Stimulated activated CD8-positive, alpha-beta memory T cell treated with anti-CD3 and anti-CD28 coated beads, Interleukin-12 subunit alpha, Interleukin-12 subunit beta, amount 100 ng/mL, for 4 hours (primary cell): ENCODE data around the gene TAP1.

Experiments used
- DNase-seq: peaks from one replicate; pipeline ENCODE4 v3.0.0-alpha.2; 2020; ENCODE audit warnings: low read depth

TAP1 gene

DNA sequence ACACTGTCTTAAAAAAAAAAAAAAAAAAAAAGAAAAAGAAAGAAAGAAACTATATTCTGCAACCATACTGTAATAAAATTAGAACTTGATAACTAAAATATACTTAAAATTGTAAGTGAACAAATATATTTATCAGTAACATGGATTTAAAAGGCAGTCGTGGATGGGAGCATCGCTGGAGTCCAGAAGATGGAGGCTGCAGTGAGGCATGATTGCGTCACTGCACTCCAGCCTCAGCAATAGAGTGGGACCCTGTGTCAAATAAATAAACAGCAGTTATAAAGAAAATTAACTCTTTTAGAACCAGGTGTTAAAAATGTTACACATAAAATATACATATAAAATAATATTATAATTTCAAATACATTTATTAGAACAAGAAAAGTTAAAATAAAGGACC lies 9.2 kb upstream of the TAP1 start:
- DNase-seq = no peak

DNA sequence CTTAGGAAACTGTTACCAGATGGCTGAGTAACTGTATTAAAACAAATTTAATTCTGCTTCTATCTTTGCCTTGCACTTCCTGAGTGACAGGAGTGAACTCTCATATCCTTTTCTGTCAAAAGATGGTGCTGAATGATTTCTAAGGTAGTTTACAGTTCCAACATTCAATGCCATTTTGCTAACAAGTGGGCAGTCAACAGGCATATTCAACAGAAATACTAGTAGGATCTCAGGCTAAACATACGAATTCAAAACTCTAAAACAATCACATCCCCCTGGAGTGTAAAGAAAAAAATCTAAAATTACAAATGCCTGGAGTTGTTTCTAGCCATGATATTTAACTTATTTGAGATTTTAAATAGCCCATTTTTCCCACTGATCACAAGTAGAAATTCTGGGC lies 7.2 kb upstream of the TAP1 start:
- no peak for DNase-seq

DNA sequence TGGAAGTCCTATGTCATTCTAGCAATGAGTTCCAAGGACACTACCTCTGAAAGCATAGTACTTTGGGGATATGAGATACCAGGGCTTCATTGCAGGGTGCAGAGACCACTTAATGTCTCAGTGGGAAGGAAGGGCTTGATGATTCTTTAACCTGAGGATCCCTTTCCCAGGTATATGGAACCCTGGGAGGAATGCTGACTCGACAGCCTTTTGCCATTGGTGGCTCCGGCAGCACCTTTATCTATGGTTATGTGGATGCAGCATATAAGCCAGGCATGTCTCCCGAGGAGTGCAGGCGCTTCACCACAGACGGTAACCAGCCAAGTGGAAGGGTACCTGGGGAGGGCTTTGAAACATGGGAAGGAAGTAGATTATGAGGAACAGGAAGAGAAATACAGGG lies 4.7 kb upstream of the TAP1 start:
- DNase-seq = no peak

DNA sequence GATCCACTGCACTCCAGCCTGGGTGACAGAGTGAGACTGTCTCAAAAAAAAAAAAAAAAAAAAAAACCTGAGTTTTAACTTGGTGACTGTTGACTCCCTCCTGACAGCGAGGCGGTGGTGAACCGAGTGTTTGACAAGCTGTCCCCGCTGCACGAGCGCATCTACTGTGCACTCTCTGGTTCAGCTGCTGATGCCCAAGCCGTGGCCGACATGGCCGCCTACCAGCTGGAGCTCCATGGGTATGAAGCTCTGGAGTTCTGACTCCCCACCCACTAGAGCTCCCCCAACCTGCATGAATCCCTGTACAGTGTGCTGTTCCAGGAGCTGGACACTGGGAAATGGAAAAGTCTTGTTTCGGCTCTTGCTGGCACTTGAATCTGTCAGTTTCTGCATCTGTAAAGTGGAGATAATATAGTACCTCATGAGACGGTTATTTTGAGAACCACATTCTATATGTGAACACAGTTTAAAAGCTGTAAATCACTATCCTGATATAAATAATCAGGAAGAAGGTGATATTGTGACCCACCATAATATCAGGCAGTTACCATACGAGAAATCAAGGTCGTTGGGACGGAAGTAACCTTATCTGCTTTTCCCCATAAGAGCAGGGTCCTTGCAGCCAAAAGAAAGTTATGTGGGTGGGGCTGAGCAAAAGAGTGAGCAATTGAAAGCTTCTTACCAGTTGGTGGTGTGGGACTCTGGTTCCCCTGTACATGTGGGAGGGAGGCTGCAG lies 3.8 kb upstream of the TAP1 start:
- DNase-seq = no peak

DNA sequence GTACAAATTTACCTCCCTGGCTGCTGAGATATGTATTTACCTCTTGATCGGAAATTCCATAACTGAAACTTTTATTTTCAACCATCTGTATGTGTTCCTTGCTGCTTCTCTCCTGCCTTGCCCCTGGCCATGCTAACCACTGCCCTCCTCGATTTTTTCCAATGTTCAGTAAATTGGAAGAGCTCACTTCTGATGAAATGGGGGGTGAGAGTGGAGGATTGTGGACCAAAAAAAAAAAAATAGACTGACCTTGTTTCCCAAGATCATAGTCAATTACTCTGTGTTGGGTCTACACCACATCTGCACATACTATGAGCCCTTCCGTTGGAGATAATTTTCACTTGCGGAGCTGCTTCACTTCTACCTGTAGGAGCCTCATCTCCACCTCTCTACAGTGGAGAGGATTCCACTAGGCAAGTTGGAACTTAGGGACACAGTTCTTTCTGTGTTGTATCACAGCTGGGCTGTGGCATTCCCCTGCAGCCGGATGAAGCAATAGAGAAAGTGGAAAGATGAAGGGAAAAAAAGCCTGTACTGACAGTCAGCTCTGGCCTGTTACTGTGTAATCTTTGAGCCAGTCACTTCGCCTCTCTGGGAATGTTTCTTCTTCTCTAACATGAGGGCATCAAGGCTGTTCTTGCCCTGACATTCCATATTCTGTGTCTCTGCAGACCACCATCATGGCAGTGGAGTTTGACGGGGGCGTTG lies 2.1 kb upstream of the TAP1 start:
- no peak for DNase-seq

DNA sequence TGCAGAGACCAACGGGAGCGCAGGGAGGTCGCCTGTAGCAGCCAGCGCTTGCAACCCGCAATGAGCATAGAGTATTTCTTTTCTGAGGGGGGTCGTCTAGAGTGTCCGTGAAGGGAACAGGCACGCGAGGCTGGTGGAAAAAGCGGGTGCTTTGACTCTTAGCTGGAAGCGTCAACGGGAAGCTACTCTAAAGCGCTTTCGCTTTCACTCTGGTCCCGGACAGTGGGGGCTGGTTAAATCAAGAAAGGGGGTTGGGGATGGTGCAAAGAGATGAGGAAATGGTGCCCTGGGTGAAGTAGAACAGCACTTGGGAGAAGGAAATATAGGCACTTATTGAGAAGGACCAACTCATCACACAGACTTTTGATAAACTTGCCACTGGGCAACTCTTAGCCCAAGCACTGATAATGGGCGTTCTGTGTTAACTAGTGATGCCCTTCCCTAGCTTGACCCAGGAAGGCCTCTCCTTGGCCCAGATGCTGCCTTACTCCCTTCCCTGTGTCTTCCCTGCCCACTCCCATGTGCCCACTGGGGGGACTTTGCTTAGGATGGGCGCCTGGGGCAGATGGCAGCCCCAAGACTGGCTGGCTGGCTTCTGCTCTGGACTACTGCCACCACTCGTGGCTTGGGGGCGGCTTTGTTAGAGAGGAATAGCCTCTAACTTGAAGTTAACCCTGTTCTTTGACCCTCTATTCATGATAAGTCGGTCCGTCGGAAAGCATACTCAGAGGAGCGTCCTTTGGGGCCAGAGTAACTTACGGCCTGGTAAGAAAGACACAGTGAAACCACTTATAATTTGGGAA lies 1.1 kb upstream of the TAP1 start:
- peak; percentile 44 for DNase-seq

DNA sequence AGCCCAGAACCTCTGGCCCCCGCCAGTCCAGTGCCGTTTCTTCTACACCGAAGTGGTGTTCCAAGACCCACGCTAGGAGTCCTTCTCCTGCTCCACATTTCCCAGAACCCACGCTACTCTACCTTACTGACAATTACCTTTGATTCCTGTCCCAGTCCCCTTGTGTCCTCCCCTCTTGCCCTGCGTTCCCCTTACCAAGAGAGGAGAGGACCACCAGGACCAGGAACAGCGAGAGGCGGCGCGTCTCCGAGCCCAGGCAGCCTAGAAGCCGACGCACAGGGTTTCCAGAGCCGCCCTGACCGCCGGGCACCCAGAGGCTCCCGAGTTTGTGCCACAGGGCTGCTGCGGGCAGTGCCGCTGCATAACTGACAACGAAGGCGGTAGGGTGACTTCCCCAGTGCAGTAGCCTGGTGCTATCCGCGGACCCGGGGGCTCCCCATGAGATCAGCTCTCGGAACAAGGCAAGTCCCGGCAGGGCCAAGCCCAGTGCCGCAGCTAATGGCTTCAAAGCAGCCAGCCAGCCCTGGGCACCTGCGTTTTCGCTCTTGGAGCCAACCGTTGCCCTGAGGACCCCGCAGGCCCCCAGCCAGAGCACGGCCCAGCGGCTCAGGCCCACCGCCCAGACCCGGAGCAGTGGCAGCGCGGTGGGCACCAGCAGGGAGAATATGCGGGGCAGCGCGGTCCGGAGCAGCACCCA lies 512 bp downstream of the TAP1 start:
- DNase-seq = peak; percentile 34

DNA sequence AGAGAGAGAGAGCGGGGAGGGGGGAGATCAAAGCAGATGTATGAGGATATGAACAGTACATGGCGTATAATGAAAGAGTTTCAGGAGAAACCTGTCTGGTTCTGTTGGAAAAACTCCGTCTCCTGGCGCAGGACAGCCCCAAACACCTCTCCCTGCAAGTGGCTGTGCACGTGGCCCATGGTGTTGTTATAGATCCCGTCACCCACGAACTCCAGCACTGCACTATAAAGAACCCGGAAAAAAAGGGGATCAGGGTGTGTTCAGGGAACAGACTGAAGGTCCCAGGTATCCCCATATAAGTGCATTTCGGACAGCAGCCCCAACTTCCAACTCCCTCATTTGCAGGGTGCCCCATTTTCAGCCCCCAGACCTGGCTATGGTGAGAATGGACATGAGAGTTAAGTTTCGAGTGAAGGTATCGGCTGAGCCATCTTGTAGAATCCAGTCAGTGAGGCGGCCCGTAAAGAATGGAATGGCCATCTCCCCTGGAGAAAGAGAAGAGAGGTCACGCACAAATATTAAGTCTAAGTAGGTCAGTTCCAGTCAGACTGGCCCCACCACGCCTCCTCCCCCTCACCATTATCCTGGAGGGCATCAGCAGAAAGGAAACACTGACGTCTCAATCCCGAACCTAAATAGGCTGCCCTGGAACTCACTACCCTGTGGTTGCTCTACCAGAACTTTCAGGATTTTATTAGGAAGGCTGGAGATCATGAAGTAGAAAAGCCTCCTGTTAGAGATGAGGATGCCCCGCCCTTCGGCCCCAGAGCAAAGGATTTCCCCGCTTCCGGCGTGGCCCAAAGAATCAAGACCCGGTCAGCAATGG lies 1.3 kb downstream of the TAP1 start:
- DNase-seq = no peak

DNA sequence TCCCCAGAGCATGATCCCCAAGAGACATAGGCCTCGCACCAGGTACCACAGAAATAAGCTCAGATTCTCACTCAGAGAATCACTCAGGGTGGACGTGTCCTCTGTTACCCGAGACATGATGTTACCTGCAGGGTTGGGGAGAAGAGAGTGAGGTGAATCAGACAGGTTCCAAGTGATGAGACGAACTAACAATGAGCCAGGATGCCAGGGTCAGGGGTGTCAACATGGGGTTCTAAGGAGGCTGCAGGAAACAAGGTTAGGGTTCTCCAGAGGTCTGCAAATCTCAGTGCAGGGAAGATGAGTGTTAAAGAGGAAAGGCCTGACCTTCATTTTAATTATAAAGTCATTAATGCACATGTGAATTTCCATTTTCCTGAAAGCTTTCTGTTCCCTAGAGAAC lies 2.5 kb downstream of the TAP1 start:
- DNase-seq = no peak

DNA sequence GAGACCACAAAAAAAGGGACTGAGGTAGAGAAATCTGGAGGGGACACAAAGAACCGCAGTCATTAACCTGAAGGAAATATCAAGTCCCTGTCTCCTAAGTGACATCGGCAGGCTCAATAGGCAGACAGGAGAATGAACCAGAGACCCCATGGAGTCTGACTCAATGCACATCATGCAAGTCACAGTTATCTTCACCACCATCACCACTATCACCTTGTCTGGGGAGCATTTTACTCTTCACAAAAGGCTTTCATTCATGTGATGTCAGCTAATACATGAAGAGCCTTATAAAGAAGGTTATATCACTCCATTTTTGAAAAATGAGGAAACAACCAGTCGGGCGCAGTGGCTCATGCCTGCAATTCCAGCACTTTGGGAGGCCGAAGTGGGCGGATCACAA lies 4.4 kb downstream of the TAP1 start:
- no peak for DNase-seq

DNA sequence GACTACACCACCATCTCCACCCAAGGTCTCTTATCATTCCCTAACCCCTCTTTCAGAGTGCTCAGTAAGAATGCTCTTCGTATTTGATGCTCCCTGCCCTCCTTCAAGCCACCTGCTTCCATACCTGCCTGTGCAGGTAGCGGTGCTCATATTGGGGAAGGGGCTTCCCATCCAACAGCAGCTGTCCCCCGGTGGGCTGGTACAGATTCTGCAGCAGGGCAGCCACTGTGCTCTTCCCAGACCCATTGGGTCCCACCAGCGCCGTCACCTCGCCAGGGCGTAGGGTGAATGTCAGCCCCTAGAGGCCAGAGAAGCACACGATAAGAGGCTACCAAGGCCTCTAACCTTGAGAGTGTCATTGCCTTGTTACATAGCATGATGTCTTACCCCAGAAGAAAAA lies 5.7 kb downstream of the TAP1 start:
- no peak for DNase-seq

DNA sequence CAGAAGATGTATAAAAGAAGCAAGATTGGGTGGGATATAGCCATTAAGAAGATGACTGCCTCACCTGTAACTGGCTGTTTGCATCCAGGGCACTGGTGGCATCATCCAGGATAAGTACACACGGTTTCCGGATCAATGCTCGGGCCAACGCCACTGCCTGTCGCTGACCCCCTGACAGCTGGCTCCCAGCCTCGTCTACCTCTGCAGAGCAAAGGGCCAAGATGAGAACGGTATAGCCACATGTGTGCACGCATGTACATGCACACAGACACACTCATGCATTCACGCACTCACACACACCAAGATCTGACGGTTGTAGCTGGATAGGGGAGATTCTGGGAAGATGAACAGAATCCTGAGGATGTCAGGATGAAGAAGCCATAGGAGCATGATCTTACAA lies 6.5 kb downstream of the TAP1 start:
- DNase-seq = no peak

DNA sequence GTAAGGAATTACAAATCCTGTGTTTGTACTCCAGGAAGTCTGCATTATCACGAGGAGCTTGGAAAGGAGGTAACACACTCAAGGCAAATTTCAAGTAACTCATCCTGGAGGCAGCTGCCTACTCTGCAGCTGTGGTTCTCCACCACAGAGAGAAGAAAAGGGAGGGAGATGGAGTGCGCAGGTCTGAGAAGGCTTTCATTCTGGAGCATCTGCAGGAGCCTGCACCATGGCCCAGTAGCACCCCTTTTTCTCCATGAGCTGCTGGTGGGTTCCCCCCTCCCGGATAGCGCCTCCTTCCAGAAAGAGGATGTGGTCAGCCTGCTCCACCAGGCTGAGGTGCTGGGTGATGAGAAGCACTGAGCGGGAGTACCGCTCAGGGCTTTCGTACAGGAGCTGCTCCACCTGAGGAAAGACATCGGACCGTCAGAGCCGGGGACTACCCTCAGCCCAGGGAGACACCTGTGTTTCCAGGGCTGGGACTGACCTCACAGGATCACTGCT lies 8.1 kb downstream of the TAP1 start:
- DNase-seq = no peak

DNA sequence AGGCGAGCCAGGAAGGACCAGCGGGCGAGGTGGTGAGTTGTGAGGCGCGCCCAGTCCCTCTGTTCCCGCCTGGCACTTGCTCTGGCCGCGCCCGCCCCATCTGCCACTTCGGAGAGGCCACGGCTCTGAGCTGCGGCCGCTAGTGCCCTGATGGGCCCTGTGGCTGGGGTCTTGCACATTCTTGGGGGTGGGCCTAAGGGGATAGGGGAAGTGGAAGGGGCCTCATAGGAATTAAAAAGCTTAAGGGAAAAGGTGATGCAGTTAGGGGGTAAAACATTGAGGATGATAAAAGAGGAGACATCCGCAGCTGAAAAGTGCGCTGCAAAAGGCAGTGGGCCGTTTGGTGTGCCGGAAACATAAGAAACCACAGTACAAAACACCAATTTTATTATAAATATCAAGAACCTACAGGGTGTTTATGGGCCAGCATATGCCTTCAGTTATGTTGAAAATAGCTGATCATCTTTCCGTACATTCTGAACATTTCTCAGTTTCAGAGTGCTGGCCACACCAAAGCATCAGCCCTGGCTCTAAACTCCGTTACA lies 8.6 kb downstream of the TAP1 start:
- no peak for DNase-seq

DNA sequence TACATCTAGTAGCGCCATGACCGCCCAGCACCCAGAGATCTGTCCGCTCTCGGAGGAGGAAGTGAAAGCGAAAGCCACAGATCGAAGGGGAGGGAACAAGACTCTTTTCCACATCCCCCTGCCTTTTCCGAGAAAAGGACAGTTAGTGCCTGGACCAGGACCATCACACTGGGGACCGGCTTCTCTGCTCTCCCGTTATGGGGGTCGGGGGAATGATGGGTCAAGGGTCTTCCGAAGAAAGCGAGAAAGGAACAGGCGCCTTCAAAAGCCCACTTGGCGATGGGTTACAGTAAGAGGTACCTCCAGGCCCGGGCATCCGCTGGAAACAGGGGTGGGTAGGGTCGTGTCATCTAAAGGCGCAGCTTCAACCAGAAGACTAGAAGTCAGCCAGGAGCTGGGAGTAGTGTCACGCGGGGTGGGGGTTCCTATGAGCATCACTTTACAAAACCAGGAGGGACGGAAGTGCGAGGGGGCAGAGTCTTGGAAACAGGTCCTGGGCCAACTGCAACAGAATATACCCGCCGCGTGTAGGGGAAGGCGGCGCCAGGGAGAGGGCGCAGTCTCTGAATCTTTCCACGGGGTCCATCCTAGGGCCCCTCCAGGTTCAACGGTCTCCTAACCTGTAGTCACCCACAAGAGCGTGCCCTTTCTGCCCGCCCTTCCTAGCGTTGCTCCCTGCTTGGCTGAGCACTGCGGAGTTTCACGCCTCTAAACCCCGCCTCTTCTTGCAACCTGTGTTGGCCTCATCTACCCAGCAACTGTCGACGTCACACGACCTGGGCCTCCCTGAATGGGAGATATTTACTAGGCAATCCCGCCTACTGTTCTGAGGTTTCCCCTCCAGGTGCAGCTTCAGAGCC lies 9.3 kb downstream of the TAP1 start, which contains the start of gene PSMB8:
Gene PSMB8, minus strand, starts transcription at position 69 of the 860 bp plus-strand sequence. Its CDS starts 51 bp downstream, at position 18.
- DNase-seq = peak; percentile 94

DNA sequence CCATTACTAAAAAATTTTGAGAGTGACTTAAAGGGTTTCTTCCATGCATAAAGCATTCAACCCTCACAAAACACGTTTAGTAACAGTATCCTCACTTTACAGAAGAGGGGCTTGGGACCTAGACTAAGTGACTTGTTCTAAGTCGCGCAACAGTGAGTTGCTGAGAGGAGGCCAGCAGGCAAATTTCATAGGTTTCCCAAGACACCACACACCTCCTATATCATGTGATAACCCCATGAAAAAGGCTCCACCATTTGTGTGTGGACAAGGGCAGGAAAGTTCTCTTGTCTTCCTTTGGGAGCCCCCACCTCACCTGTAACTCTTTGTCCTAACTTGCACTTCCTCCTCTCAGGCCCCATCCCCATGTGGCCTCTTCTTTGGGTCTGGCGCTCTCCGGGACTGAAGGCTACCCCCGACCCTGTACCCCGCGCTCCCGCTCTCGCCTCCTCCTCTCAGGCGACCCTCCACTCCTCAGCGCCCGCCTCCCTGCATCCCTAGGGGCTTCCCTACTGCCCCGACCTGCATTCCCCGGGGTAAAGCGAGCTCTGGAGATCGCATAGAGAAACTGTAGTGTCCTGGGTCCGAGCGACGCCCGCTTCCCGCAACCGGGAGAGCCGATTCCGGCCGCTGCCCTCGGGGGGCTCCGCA lies 10.0 kb downstream of the TAP1 start:
- no peak for DNase-seq

DNA sequence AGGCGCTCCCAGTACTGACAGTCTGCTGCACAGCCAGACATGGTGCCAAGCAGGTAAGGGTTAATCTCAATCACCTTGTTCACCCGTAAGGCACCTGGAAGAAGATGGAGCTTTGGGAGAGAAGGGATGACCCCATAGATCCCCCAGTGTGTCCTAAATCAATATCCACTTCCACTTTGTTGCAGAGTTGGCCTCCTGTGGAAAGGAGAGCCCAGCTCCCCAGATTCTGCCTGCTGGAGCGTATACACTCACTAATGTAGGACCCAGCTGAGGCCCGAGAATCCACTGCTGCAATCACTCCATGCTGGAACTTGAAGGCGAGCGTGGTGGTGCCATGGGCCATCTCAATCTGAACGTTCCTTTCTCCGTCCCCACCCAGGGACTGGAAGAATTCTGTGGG lies 10.8 kb downstream of the TAP1 start:
- DNase-seq = no peak

DNA sequence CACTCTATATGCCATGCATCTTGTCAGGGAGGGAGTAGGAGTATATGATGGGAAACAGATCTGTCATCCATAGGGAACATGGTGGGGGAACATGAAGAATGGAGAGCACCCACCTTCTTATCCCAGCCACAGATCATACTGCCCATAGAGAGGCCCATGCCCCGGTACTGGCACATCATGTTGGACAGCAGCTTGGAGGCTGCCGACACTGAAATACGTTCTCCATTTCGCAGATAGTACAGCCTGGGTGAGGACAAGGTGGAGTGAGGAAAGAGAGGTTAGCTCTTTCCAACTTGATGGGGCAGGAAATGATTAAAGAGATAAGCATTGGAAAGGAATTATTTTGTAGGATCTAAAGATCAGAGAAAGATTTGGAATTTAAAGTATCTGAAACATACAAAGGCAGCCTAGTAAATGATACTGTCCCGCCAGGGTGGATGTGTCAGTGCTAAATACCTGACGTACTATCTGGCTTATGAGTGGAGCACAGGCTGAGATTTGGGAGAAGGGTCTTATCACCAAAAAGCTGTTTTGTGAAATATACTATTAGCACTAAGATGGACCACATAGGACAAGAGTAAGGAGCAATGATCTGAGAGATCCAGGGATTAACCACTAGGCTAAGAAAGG lies 11.4 kb downstream of the TAP1 start:
- no peak for DNase-seq
